ACC112 (cell line): ENCODE data around the gene HJV.

Experiments used
- H2AFZ ChIP-seq: fragments of 200-600 bp; sonication (generic); one replicate; pipeline ENCODE4 v1.6.0; 2017; ENCODE audit warnings: antibody characterized with exemption, low read length; ENCODE audit not compliant: unreplicated experiment
- H3K27ac ChIP-seq: fragments of 200-600 bp; sonication (generic); 2 replicates; pipeline ENCODE4 v1.5.1; 2014; ENCODE audit warnings: low read depth, mild to moderate bottlenecking, antibody characterized with exemption, low read length, moderate library complexity
- H3K27me3 ChIP-seq: fragments of 200-600 bp; sonication (generic); 2 replicates; pipeline ENCODE4 v1.6.1; 2014; ENCODE audit warnings: mild to moderate bottlenecking, antibody characterized with exemption, low read length, moderate library complexity, mixed read lengths; ENCODE audit not compliant: insufficient read depth
- H3K36me3 ChIP-seq: fragments of 200-600 bp; sonication (generic); 2 replicates; pipeline ENCODE4 v1.6.1; 2016; ENCODE audit warnings: mild to moderate bottlenecking, antibody characterized with exemption, low read length, moderate library complexity, mixed read lengths; ENCODE audit not compliant: insufficient read depth
- H3K4me1 ChIP-seq: fragments of 200-600 bp; sonication (generic); one replicate; pipeline ENCODE4 v1.6.1; 2016; ENCODE audit warnings: low read length, mixed read lengths; ENCODE audit not compliant: insufficient read depth, unreplicated experiment, control insufficient read depth
- H3K4me3 ChIP-seq: fragments of 200-600 bp; sonication (generic); 2 replicates; pipeline ENCODE4 v1.5.1; 2014; ENCODE audit warnings: mild to moderate bottlenecking, low read depth, low read length
- H3K79me2 ChIP-seq: fragments of 200-600 bp; sonication (generic); one replicate; pipeline ENCODE4 v1.6.0; 2016; ENCODE audit warnings: low read length; ENCODE audit not compliant: control insufficient read depth, unreplicated experiment, insufficient read depth

HJV gene

GRCh38 chr1:145972580-145972979 lies 49.0 kb downstream of the HJV start:
- Histone ChIP-seq H3K4me3 (no peak overlapping the region), H3K4me1 (peaks cover 4% of the 10 kb centered on the region), H3K79me2 (no peaks in the 10 kb centered on the region), H3K27ac (no peak overlapping the region), H3K27me3 (no peaks in the 10 kb centered on the region), H3K36me3 (peaks cover 4% of the 10 kb centered on the region; the same call in 1 of the 2 replicates), H2AFZ (no peak overlapping the region)
